ENCODE data around the gene AFF1.

Gene AFF1, protein sequence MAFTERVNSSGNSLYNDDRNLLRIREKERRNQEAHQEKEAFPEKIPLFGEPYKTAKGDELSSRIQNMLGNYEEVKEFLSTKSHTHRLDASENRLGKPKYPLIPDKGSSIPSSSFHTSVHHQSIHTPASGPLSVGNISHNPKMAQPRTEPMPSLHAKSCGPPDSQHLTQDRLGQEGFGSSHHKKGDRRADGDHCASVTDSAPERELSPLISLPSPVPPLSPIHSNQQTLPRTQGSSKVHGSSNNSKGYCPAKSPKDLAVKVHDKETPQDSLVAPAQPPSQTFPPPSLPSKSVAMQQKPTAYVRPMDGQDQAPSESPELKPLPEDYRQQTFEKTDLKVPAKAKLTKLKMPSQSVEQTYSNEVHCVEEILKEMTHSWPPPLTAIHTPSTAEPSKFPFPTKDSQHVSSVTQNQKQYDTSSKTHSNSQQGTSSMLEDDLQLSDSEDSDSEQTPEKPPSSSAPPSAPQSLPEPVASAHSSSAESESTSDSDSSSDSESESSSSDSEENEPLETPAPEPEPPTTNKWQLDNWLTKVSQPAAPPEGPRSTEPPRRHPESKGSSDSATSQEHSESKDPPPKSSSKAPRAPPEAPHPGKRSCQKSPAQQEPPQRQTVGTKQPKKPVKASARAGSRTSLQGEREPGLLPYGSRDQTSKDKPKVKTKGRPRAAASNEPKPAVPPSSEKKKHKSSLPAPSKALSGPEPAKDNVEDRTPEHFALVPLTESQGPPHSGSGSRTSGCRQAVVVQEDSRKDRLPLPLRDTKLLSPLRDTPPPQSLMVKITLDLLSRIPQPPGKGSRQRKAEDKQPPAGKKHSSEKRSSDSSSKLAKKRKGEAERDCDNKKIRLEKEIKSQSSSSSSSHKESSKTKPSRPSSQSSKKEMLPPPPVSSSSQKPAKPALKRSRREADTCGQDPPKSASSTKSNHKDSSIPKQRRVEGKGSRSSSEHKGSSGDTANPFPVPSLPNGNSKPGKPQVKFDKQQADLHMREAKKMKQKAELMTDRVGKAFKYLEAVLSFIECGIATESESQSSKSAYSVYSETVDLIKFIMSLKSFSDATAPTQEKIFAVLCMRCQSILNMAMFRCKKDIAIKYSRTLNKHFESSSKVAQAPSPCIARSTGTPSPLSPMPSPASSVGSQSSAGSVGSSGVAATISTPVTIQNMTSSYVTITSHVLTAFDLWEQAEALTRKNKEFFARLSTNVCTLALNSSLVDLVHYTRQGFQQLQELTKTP

DNA sequence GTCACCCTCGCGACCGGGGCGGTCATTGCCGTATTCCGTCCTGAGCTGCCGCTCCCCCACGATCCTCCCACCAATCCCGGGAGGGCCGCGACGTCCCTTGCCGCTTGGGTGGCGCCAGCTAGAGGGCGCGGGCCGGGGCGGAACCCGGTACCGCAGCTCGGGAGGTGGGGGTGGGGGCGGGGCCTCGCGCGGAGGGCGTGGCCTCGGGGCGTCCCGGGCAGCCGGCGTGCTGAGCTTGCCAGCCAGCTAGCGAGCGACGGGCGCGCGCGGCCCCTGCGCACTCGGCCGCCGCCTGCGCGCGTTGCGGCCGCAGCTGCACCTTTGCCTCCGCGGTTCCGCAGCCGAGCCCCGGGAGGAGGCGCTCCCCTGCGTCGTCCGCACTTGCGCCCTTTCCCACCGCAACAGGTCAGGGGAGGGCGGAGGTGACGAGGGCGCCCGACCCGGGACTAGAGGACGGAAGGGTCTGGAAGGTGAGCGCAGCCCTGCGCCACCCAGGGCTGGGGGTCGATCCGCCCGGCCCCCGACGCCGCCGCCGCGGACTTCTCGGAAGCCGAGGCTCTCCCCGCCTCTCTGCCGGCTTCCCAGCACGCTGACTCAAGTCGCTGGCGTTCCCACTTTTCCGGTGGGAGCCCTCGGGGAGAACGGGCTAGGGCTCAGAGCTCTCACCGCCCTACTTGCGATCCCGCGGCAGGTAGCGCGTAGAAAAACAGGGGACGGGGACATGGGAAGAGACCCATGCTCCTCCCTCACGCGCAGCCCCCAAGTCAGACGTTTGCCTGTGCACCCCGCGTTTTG lies at the start of gene AFF1:
AFF1 (plus strand) TSS at position 241 of the 795 bp plus-strand sequence. CDS start 13,523 bp downstream, outside the sequence.
- peak; percentile 75 to 92 (median 84) for DNase-seq

DNA sequence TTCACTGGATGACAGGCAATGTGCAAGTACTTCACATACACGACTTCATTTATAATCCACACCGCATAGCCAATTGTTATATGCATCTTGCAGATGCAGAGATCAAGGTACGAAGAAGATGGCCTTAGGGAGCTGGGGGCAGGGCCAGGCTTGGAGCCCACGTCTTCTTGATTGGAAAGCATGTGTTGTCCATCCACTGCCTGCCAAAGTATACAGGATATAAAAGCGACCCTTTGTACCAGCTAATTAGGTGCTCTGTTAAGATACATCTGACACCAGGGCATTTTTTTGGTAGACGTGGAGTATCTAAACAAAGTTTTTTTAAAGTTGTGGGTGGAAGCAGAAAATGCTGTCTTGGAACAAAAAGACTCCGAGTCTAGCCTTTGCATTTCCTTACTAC lies 44.0 kb upstream of the AFF1 start:
- DNase-seq = no peak

DNA sequence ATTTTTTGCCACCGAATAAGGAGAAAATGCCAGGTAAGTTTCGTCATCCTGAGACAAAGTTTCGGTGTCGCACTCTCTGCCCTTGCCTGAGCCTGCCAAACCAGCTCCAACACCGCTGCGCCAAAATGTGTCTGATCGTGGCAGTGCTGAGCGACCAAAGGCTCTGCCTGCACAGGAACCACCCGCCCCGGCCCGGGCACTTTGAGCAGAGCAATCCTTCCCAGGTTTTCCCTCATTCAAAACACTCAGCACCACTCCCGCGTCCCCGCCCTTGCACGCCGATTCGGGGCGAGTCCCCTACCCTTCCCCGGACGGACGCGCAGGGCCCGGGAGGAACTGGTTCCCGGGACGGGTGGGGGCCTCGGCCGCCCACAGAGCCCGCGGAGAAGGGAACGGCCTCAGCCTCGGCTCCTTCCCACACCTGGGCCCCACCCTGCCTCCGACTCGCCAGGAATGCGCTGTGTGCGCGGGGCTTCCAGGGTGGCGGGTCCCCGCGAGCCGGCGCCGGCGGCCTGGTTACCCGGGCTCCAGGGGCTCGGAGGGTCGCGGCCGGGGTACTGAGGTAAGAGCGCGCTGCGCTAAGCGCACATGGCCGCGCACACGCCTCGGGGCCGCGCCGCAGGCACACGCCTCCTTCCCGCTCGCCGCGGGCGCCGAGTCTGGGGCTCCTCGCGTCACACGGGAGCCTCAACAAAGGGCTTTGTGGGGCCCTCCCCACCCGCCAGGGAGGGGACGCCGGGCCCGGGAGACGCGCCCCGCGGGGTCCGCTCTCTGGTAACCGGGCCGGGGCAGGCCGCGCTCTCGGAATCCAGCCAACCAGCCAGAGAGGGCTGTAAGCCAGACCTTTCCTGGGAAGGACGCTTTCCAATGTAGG lies 42.8 kb upstream of the AFF1 start, which contains the start of gene C4orf36:
C4orf36 (minus strand) TSS at position 661 of the 874 bp plus-strand sequence. CDS start 902 bp downstream, outside the sequence.
- DNase-seq = peak in 2 of 4 experiments; percentile 1 to 4

- no peak for DNase-seq
Measured at GRCh38 chr4:86892636-86892960, 42.2 kb upstream of the AFF1 start.

DNA sequence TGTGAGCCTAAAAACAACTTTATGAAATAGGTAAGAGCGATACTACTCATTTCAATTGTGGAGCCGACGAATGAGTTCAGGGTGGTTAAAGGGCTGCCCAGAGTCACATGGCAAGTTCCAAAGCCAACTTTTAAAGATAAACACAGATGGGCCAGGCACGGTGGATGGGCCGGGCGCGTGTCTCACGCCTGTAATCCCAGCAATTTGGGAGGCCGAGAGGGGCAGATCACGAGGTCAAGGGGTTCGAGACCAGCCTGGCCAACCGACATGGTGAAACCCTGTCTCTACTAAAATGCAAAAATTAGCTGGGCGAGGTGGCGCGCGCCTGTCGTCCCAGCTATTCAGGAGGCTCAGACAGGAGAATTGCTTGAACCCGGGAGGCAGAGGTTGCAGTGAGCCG lies 41.7 kb upstream of the AFF1 start:
- no peak for DNase-seq

DNA sequence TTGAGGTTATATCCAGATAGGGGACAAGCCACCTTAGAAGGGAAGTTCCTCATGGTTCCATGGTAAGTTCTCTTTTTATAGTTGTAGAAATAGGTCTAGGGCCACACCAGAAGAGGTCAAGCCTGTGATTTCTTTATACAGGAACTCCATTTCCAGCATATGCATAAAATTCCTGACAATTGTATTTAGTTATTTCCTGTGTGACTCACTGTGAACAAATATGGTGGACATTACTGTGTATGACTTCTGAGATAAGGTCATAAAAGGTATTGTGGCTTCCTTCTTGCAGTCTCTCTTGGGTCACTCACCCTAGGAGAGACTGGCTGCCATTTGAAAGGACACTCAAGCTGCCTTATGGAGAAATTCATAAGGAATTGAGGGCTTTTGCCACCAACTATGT lies 40.4 kb upstream of the AFF1 start:
- DNase-seq = no peak

DNA sequence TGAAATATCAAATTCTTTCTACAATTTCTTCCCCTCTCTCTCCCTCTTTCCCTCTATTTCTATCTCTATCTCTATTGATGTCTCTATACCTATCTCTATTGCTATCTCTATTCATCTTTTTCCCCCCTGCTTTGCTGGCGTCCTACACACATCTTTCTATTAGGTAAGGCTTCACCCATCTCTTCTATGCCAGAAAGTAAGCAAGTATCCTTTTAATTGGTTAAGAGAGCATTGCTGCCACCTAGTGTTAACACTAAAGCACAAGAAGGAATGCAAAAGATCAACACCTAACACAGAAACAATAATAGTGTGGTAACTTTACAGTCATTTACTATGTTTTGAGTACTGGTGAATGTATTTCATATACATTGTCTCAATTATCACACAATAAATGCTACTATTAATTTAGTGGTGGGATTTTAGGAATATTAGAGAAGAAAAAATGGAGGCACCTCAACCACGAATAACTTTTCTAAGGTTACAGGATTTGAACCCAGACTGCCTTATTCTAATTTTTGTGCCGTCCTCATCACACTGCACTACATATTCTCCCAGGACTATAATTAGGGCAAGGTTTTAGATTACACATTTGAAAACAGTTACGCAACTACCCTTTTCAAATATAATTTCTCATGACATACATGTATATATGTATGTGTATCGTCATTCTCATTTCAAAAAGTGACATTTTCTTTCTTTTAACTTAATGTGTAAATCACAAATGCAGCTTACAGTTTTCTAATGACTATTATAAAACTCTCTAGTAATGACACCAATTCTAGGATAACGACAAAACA lies 38.9 kb upstream of the AFF1 start:
- DNase-seq = no peak

DNA sequence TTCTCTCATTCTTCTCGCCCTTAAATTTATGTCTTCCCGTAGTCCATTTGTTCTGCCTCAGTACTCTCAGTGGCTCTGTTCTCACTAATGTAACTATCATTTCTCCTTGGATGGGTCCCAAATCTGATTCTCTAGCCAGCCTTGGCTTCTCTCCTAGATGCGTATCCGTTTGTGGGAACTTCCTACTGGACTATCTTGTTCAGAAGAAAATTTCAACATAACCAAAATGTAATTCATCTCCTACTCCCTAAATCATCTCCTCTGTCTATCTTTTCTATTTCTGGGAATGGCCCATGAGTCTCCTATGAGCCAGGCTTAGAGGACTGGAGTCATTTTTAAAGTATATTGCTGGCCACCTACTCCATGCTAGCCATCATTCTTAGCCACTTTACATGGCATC lies 38.2 kb upstream of the AFF1 start:
- no peak for DNase-seq

- no peak for DNase-seq
Measured at GRCh38 chr4:86898562-86898961, 36.2 kb upstream of the AFF1 start.

DNA sequence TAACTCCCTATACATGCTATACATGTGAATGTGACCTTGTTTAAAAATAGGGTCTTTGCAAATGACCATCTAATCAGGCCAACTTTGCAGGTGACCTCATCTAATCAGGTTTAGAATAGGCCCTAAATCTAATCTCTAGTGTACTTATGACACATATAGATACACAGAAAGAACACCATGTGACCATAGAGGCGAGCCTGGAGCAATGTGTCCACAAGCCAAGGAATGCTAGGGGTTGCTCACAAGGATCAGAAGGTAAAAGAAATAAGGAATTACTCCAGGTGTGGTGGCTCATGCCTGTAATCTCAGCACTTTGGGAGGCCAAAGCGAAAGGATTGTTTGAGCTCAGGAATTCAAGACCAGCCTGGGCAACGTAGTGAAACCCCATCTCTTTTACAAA lies 32.9 kb upstream of the AFF1 start:
- DNase-seq = no peak

- no peak for DNase-seq
Measured at GRCh38 chr4:86908251-86908657, 26.6 kb upstream of the AFF1 start.

DNA sequence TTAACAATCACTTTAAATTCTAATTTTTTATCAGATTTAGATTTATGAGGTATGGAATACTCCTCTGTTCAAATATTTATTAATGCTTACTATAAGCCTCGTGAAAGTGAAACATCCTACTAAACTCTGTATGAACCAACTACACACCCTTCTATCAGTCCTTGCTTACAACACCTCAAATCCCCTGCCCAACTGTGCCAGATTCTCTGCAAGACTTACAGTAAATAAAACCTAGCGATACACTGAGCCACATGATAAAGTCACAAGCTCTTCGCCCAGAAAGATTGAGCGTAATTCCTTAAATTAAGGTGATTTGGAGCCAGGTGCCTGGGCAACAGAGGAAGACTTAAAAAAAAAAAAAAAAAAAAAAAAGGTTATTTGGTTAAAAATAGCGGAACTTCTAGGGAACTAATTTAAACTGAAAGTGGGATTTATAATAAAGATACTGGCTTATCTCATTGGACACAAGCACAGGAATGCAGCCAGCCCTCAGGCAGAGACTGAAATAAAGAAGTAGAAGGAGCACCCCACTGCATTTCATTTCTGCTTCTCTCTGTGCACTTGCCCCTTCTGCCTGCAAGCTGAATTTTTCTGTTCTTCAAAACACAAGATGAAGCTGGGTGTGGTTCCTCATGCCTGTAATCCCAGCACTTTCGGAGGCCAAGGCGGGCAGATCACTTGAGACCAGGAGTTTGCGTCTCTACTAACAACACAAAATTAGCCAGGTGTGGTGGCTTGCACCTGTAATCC lies 25.1 kb upstream of the AFF1 start:
- DNase-seq = no peak

DNA sequence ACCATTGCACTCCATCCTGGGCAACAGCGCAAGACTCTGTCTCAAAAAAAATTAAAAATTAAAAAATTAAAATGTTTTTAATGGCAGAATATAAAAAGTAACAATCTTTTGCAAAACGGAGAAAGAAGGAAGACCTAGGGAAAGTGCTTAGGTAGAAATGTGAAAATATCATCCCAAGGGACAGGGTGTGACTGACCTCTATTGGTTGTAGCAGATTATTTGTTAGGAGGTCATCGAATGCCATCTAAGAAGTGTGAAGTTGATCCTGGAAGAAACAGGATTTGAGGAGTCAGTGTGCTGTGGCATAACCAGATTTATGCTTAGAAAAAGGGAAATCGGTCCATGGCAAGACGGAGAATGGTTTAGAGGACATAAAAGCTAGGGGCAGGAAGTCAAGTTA lies 24.4 kb upstream of the AFF1 start:
- no peak for DNase-seq

- DNase-seq = no peak
Measured at GRCh38 chr4:86910820-86911684, 23.8 kb upstream of the AFF1 start.

GRCh38 chr4:86916392-86916791 lies 18.4 kb upstream of the AFF1 start:
- no peak for DNase-seq

DNA sequence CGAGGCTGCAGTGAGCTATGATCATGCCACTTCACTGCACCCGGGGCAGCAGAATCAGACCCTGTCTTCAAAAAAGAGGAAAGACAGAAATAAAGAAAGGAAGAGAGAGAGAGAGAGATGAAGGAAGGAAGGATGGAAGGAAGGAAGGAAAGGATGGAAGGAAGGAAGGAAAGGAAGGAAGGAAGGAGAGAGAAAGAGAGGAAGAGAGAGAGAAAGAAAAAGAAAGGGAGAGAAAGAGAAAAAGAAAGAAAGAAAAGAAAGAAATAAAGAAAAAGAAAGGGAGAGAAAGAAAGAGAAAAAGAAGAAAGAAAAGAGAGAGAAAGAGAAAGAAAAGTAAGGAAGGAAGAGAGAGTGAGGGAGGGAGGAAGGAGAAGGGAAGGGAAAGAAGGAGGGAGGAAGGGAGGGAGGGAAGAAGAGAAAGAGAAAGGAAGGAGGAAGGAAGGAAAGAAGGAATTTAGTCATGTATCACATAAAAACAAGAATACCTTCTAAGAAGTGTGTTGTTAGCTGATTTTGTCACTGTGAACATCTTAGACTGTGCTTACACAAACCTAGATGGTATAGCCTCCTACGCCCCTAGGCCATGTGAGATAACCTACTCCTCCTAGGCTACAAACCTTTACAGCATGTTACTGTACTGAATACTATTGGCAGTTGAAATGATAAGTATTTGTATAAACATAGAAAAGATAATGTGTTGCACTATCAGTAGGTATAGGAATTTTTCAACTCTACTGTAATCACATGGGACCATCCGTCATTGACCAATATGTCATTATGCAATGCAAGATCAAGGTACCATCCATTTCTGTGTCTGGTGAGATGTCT lies 17.4 kb upstream of the AFF1 start:
- DNase-seq = no peak

DNA sequence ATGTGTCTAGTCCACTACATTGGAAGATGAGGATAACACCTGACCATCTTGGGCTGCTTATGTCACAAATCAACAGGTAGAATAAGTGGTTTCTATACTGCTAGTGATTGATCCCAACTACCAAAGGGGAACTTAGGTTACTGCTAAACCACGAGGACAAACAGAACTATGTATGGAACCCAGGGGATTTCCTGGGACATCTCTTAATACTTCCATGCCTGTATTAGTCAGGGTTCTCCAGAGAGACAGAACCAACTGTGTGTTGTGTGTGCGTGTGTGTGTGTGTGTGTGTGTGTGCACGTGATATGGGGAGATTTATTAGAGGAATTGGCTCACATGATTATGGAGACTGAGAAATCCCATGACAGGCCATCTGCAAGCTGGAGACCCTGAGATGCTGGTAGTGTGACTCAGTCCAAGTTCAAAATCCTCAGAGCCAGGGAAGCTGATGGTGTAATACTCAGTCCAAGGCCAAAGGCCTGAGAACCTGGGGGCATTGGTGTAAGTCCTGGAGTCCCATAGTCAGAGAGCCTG lies 16.2 kb upstream of the AFF1 start:
- DNase-seq = no peak
